GM12874 (cell line): ENCODE data around the gene CD200.

Experiments
- TF ChIP-seq, protein P1 (sequence below): IDR thresholded peaks from 2 replicates; pipeline ENCODE4 v1.5.1; 2011; ENCODE audit warnings: low read depth, mild to moderate bottlenecking, control low read depth, low read length, moderate library complexity; ENCODE audit not compliant: insufficient read depth

Gene CD200

DNA sequence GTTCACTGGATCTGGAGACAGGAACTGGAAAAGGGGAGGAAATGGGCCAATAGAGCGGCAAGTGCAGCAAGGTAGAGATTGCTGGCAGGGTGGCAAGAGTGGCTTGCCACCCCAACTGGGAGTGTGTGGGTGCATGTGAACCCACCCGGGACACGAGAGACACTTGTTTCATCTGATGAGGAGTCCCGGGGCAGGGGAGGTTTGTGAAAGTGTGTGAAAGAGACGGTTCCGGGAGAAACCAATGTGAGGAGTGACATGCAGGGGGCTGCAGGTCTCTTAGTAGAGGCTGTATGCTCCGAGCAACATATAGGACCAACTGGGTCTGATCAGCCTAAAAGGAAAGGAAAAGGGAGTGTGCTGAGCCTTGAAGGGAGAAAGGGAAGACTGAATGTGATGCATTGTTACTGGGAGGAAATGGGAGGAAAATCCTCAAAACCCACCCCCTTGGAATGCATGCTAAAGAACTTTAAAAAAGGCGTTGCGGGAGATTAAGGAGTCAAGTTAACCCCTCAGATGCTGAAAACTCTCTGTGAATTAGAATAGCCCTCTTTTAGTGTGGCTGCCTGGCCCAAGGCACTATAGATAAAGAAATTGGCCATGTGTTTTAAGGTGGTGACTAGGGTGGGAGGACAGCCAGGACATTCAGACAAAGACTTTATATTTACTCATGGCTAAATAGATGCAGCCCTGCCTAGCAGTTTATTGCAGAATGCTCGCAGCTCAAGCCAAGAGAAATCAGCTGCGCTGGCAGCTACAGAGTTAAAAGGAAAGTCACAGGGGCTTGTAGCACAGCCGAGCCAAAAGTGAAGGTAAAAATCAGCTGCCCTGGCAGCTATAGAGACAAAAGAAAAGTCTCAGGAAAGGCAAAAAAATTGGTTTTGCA is 29.8 kb upstream of the CD200 start:
- TF ChIP-seq, protein P1, sequence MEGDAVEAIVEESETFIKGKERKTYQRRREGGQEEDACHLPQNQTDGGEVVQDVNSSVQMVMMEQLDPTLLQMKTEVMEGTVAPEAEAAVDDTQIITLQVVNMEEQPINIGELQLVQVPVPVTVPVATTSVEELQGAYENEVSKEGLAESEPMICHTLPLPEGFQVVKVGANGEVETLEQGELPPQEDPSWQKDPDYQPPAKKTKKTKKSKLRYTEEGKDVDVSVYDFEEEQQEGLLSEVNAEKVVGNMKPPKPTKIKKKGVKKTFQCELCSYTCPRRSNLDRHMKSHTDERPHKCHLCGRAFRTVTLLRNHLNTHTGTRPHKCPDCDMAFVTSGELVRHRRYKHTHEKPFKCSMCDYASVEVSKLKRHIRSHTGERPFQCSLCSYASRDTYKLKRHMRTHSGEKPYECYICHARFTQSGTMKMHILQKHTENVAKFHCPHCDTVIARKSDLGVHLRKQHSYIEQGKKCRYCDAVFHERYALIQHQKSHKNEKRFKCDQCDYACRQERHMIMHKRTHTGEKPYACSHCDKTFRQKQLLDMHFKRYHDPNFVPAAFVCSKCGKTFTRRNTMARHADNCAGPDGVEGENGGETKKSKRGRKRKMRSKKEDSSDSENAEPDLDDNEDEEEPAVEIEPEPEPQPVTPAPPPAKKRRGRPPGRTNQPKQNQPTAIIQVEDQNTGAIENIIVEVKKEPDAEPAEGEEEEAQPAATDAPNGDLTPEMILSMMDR: no peak

GRCh38 chr3:112303764-112304325 is 29.1 kb upstream of the CD200 start:
- TF ChIP-seq, protein P1: no peak

GRCh38 chr3:112304611-112305010 is 28.3 kb upstream of the CD200 start:
- TF ChIP-seq, protein P1: no peak

DNA sequence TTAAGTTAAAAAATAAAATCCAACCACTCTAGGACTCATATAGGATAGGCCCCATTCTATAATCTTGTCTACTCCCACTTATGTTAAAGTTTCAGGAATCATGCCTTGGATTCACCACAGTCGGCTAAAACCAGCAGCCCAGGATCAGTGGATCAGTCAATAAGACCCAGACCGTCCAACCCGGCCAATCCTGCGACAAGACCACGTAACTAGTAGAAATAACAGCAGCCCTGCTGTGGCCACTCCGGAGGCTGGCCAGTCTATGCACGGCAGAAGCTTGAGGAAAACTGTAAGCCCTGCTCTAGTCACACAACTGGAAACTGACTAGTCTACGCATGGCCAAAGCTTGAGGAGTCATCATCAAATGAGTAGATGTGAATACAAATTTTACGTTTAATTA is 26.1 kb upstream of the CD200 start:
- TF ChIP-seq, protein P1: no peak

GRCh38 chr3:112307557-112307956 is 25.4 kb upstream of the CD200 start:
- TF ChIP-seq, protein P1: no peak

GRCh38 chr3:112308151-112308911 is 24.6 kb upstream of the CD200 start:
- TF ChIP-seq, protein P1: no peak

DNA sequence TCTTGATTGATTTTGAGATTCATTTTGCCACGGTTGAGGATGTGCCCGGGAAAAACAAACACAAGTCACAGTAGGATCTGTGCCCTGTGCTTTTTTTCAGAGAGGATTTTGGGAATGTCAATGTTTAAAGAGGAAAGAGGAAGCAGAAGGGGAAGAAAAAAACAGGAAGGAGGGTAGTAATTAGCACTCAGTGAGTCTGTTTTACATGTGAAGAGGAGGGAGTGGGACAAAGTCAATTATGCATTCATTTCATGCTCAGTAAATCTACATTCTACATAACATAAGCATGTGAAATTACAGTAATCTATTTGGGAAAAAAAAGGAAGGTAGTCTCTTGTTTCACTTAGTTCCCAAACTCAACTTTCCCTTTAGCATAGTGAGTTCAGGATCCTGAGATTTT is 18.3 kb upstream of the CD200 start:
- TF ChIP-seq, protein P1: no peak
